SK-N-SH (cell line): Measurements from ENCODE around the gene MRPL17. TPM values are rescaled to one million over a fixed set of nuclear protein-coding genes. Genes with fewer than 3 reads are reported as not detected.
A peak's percentile ranks its signal among the peaks of the same experiment; 100 is the strongest.

Source experiments
- CTCF ChIA-PET: fragments of 300-600, 350-600 bp; formaldehyde crosslinking; extraction: SDS; loops from one replicate; lab custom pipeline; 2021; lab: Yijun Ruan, JAX
- POLR2A ChIA-PET: fragments of 350-600 bp; sonication (Branson Sonifier 250); formaldehyde crosslinking; extraction: SDS; loops from one replicate; lab custom pipeline; 2020; ENCODE audit warnings: antibody characterized with exemption, inconsistent platforms; lab: Yijun Ruan, JAX
- DNase-seq: peaks from one replicate; pipeline ENCODE4 v3.0.0; 2012
- H2AFZ ChIP-seq: fragments of 200-600 bp; sonication (generic); 2 replicates; pipeline ENCODE4 v1.8.1; 2016; ENCODE audit warnings: antibody characterized with exemption, mild to moderate bottlenecking, low read depth
- H3F3A ChIP-seq: fragments of 200-600 bp; sonication (generic); replicated peaks from 2 replicates; pipeline ENCODE3; 2016; ENCODE audit warnings: antibody characterized with exemption, mild to moderate bottlenecking; ENCODE audit not compliant: insufficient read depth
- H3K27ac ChIP-seq, 2 experiments: fragments of 200-500 bp in 1 of 2; fragments of 200-600 bp in 1 of 2; sonication (Bioruptor generic) in 1 of 2; sonication (generic), shearing (Covaris generic) in 1 of 2; 2 replicates each; pipeline versions ENCODE4 v1.5.1 to v1.6.1; 2014 to 2016; ENCODE audit warnings: low read depth in 2 of 2, inconsistent platforms in 1 of 2, low read length in 1 of 2, mild to moderate bottlenecking in 1 of 2, mixed read lengths in 1 of 2
- H3K27me3 ChIP-seq: fragments of 200-600 bp; sonication (generic), shearing (Covaris generic); 2 replicates; pipeline ENCODE4 v1.6.1; 2016; ENCODE audit warnings: mixed run types; ENCODE audit not compliant: insufficient read depth
- H3K36me3 ChIP-seq, 2 experiments: fragments of 200-500 bp in 1 of 2; fragments of 200-600 bp in 1 of 2; sonication (Bioruptor generic) in 1 of 2; sonication (generic) in 1 of 2; replicated peaks in 1 of 2; 2 replicates each; pipeline versions ENCODE3 to v1.5.1; 2014 to 2016; ENCODE audit warnings: low read length in 1 of 2, mild to moderate bottlenecking in 1 of 2; ENCODE audit not compliant: insufficient read depth in 2 of 2, control insufficient read depth in 1 of 2
- H3K4me1 ChIP-seq, 2 experiments: fragments of 200-500 bp in 1 of 2; fragments of 200-600 bp in 1 of 2; sonication (Bioruptor generic) in 1 of 2; sonication (generic), shearing (Covaris generic) in 1 of 2; 2 replicates each; pipeline versions ENCODE4 v1.5.1 to v1.6.1; 2014 to 2016; ENCODE audit warnings: low read depth in 1 of 2, low read length in 1 of 2, mixed run types in 1 of 2; ENCODE audit not compliant: insufficient read depth in 2 of 2, control insufficient read depth in 1 of 2
- H3K4me2 ChIP-seq: fragments of 200-600 bp; sonication (generic), shearing (Covaris generic); 2 replicates; pipeline ENCODE4 v1.6.1; 2017; ENCODE audit warnings: mixed run types
- H3K4me3 ChIP-seq, 2 experiments: fragments of 200-500 bp in 1 of 2; fragments of 200-600 bp in 1 of 2; sonication (Bioruptor generic) in 1 of 2; sonication (generic), shearing (Covaris generic) in 1 of 2; 2 replicates each; pipeline versions ENCODE4 v1.5.1 to v1.8.1; 2014 to 2016; ENCODE audit warnings: low read depth in 2 of 2, inconsistent platforms in 1 of 2, low read length in 1 of 2, mild to moderate bottlenecking in 1 of 2, mixed read lengths in 1 of 2, moderate library complexity in 1 of 2
- H3K79me2 ChIP-seq: fragments of 200-600 bp; sonication (generic); 2 replicates; pipeline ENCODE4 v1.8.1; 2017; ENCODE audit warnings: mild to moderate bottlenecking; ENCODE audit not compliant: insufficient read depth
- H3K9ac ChIP-seq: fragments of 200-600 bp; sonication (generic); 2 replicates; pipeline ENCODE4 v1.6.1; 2017; ENCODE audit warnings: mixed run types
- H3K9me2 ChIP-seq: fragments of 200-600 bp; sonication (generic); 2 replicates; pipeline ENCODE4 v1.6.1; 2017; ENCODE audit warnings: mixed run types
- H3K9me3 ChIP-seq: fragments of 200-600 bp; sonication (generic); 2 replicates; pipeline ENCODE4 v1.6.1; 2017; ENCODE audit warnings: mixed run types, mild to moderate bottlenecking, moderate library complexity
- H4K20me1 ChIP-seq: fragments of 200-600 bp; sonication (generic); 2 replicates; pipeline ENCODE4 v1.6.1; 2017; ENCODE audit warnings: mild to moderate bottlenecking, mixed run types; ENCODE audit not compliant: insufficient read depth
- CHD2 ChIP-seq: fragments of 150-350 bp; IDR thresholded peaks from 2 replicates; pipeline ENCODE4 v1.6.1; 2018; ENCODE audit warnings: low read length; ENCODE audit not compliant: partially characterized antibody
- JUND ChIP-seq: IDR thresholded peaks from 2 replicates; pipeline ENCODE4 v1.4.0; 2012
- MAX ChIP-seq: IDR thresholded peaks from 2 replicates; pipeline ENCODE4 v1.4.0; 2012; ENCODE audit warnings: low read depth
- MXI1 ChIP-seq: IDR thresholded peaks from 2 replicates; pipeline ENCODE4 v1.6.1; 2012; ENCODE audit warnings: mild to moderate bottlenecking, low read depth, low read length, improper control_type of control experiment
- RAD21 ChIP-seq: IDR thresholded peaks from 2 replicates; pipeline ENCODE4 v1.6.1; 2012; ENCODE audit warnings: mild to moderate bottlenecking, low read length
- RFX5 ChIP-seq: IDR thresholded peaks from 2 replicates; pipeline ENCODE4 v1.6.1; 2012; ENCODE audit warnings: mild to moderate bottlenecking, improper control_type of control experiment, low read length
- RXRA ChIP-seq: IDR thresholded peaks from 2 replicates; pipeline ENCODE4 v1.4.0; 2012; ENCODE audit warnings: low read depth, mild to moderate bottlenecking, borderline replicate concordance
- SMC3 ChIP-seq: IDR thresholded peaks from 2 replicates; pipeline ENCODE4 v1.6.1; 2012; ENCODE audit warnings: low read depth, low read length, improper control_type of control experiment
- TAF1 ChIP-seq: IDR thresholded peaks from 2 replicates; pipeline ENCODE4 v1.6.1; 2012; ENCODE audit warnings: low read depth, mild to moderate bottlenecking, low read length, moderate library complexity, borderline replicate concordance
- WGBS: methylation state at CpG from one replicate; pipeline ENCODE4 v1.1.6; 2017; ENCODE audit warnings: low lambda C conversion rate; 5-methylcytosine and 5-hydroxymethylcytosine counted together
- polyA plus RNA-seq, 3 experiments: library from polyadenylated mRNA; depleted of rRNA; stranded (reverse); fragments of >200 nt; gene quantifications; 2 replicates each; pipeline ENCODE4 v1.2.3, GENCODE V29; 2012

Gene MRPL17
- polyA plus RNA-seq, 1 of the 3 experiments (the other 2 are of a cell fraction): 88.6 TPM

GRCh38 chr11:6657346-6657745, 25.8 kb downstream of the MRPL17 start:
- peaks cover 4% of the 10 kb centered on the region for H3F3A ChIP-seq
- H3K36me3 ChIP-seq: no peaks in the 10 kb centered on the region
- ChIA-PET CTCF (interaction anchor here (0.8 to 3.3 kb wide), 6 partner anchors 11 to 49 kb away, joined by 3 to 11 read pairs (median 8); partner anchors contain the start of gene MRPL17), POLR2A (no interaction called here)
- H3K9ac ChIP-seq: no peak overlapping the region
- no peak overlapping the region for H3K27ac ChIP-seq
- peaks cover 0 to 25% of the 10 kb centered on the region in 2 experiments; a peak in 1 of 4 replicates for H3K4me1 ChIP-seq
- no peaks in the 10 kb centered on the region for H3K9me2 ChIP-seq
- DNase-seq: no peak
- no peaks in the 10 kb centered on the region for H3K27me3 ChIP-seq
- H3K4me2 ChIP-seq: no peak overlapping the region
- H3K4me3 ChIP-seq: no peak overlapping the region
- H2AFZ ChIP-seq: no peak overlapping the region
- no peaks in the 10 kb centered on the region for H4K20me1 ChIP-seq
- no peaks in the 10 kb centered on the region for H3K9me3 ChIP-seq
- 80% methylated on average over 1 of the region's 1 CpG for WGBS
- TF ChIP-seq RFX5 (no peak), TAF1 (no peak), RAD21 (no peak)
- H3K79me2 ChIP-seq: no peaks in the 10 kb centered on the region

- Histone ChIP-seq H3K9me2 (no peaks in the 10 kb centered on the region), H3K79me2 (no peaks in the 10 kb centered on the region), H3K9ac (no peak overlapping the region), H3K36me3 (no peaks in the 10 kb centered on the region), H3K4me1 (peaks cover 0 to 25% of the 10 kb centered on the region in 2 experiments; a peak in 1 of 4 replicates), H3K4me2 (no peak overlapping the region), H3K9me3 (no peaks in the 10 kb centered on the region), H4K20me1 (no peaks in the 10 kb centered on the region), H3F3A (peaks cover 4% of the 10 kb centered on the region), H3K4me3 (no peak overlapping the region), H3K27me3 (no peaks in the 10 kb centered on the region), H2AFZ (no peak overlapping the region), H3K27ac (no peak overlapping the region)
- 83% methylated on average over 5 of the region's 5 CpGs for WGBS
- TF ChIP-seq JUND (no peak), RAD21 (no peak)
- POLR2A ChIA-PET: no interaction called here
- DNase-seq: no peak
- CTCF ChIA-PET: interaction anchor here (0.8 to 3.3 kb wide), 6 partner anchors 10 to 49 kb away, joined by 3 to 11 read pairs (median 8); partner anchors contain the start of gene MRPL17
Observed at GRCh38 chr11:6656936-6657335, 26.2 kb downstream of the MRPL17 start.

DNA sequence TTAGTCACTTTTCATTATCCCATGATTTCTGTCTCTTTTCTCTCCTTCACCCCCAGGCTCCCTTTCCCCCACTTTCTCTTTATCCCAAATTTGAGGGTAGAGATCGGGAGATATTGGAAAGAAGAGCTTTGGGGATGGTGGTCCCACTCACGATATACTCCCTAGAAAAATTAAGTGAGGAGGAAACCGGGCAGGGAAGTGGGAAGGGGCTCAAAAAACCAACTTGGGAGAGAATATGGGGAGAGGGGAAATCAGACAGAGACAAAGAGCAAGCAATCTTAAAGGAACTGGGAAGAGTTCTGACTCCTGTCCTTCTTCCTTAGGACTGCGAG, 26.6 kb downstream of the MRPL17 start:
- H3K9ac ChIP-seq: no peak overlapping the region
- H3K9me2 ChIP-seq: no peaks in the 10 kb centered on the region
- CTCF ChIA-PET: interaction anchor here (0.8 to 3.3 kb wide), 4 partner anchors 10 to 49 kb away, joined by 3 to 10 read pairs (median 8); partner anchors contain the start of gene MRPL17
- no peaks in the 10 kb centered on the region for H4K20me1 ChIP-seq
- H3K9me3 ChIP-seq: no peaks in the 10 kb centered on the region
- H3K4me1 ChIP-seq: peaks cover 0 to 25% of the 10 kb centered on the region in 2 experiments; a peak in 1 of 4 replicates
- no peaks in the 10 kb centered on the region for H3K36me3 ChIP-seq
- 87% methylated on average over 4 of the region's 4 CpGs for WGBS
- POLR2A ChIA-PET: no interaction called here
- no peak overlapping the region; a peak in 1 of 4 replicates for H3K27ac ChIP-seq
- TF ChIP-seq RXRA: no peak
- TF ChIP-seq MAX: no peak
- TF ChIP-seq TAF1: no peak
- no peak for TF ChIP-seq CHD2
- no peak for TF ChIP-seq SMC3
- no peak for TF ChIP-seq MXI1
- H2AFZ ChIP-seq: no peak overlapping the region
- no peak for DNase-seq
- peak overlapping the region; percentile 39 for H3K4me2 ChIP-seq
- no peak overlapping the region; a peak in 1 of 4 replicates for H3K4me3 ChIP-seq
- H3F3A ChIP-seq: peaks cover 4% of the 10 kb centered on the region
- H3K27me3 ChIP-seq: no peaks in the 10 kb centered on the region
- no peaks in the 10 kb centered on the region for H3K79me2 ChIP-seq
